ENCODE data around the gene CDH20.

GRCh38 chr18:61602836-61603235 is 269.6 kb downstream of the CDH20 start:
- TF ChIP-seq CTCF (IDR thresholded peaks at IDR 0.05) (no peak), POLR2A (IDR thresholded peaks at IDR 0.05) (no peak), EP300 (IDR thresholded peaks at IDR 0.05) (no peak)

Measured in suprapubic skin (tissue), 3 donors.